HepG2 (cell line): Measurements from ENCODE around the gene CACNG8. TPM values are rescaled to one million over a fixed set of nuclear protein-coding genes. Genes with fewer than 3 reads are reported as not detected.

Source experiments
- microRNA counts: library from miRNA; unstranded; fragments of <30 nt; microRNA quantifications from one replicate; lab custom pipeline; 2015
- polyA plus RNA-seq, 8 experiments: library from polyadenylated mRNA; depleted of rRNA in 3 of 8; stranded (reverse) in 7 of 8; unstranded in 1 of 8; fragments of >200 nt; fragmentation: Illumina TruSeq in 4 of 8; extraction: Trizol in 4 of 8; gene quantifications; 2 replicates each; pipeline versions ENCODE4 v1.2.1 to v1.2.3, GENCODE V29; 2011 to 2016; ENCODE audit warnings: low read depth in 4 of 8, missing spikeins in 1 of 8, mixed read lengths in 1 of 8; ENCODE audit not compliant: insufficient read depth in 1 of 8
- small RNA-seq, 3 experiments: library from RNA; depleted of rRNA; stranded (forward); fragments of <200 nt; gene quantifications; one replicate each; pipeline ENCODE3, GENCODE V24; 2012; ENCODE audit warnings: low read depth in 2 of 3, low replicate concordance in 1 of 3; ENCODE audit not compliant: insufficient read length in 3 of 3, insufficient read depth in 2 of 3
- total RNA-seq, 5 experiments: library from RNA; depleted of rRNA; stranded (reverse); fragments of >200 nt; fragmentation: Illumina TruSeq; extraction: Trizol; gene quantifications; 2 replicates each; pipeline ENCODE4 v1.2.3, GENCODE V29; 2016; ENCODE audit warnings: low read depth in 1 of 5

Gene CACNG8
- total and polyA plus RNA-seq, 2 of the 13 experiments (the other 11 are each of a cell fraction or from before 2014, with no cell fraction given), result not detected

MicroRNAs encoded within 50 kb of the gene (microRNA counts, 767-probe panel; counts per million panel counts)
- microRNA hsa-miR-935 (lab: Ali Mortazavi, UCI), result not detected

Small RNAs within 50 kb of the gene (small RNA-seq; reads per million reads assigned to genes)
- 0 reads per million in 3 experiments for gene AC012314.20

Other genes with a start within 250 kb of the CACNG8 start
- 0.10 and 0.15 TPM in 2 replicates for gene NLRP12, start 138.6 kb upstream of the CACNG8 start, total RNA-seq (2016; rRNA removed; fragmentation: Illumina TruSeq; extraction: Trizol)
- gene NLRP12, start 138.6 kb upstream of the CACNG8 start, polyA plus RNA-seq (2011; rRNA removed), result 0.20 and 0.21 TPM in 2 replicates
- gene MYADM, start 95.1 kb upstream of the CACNG8 start, total RNA-seq (2016; rRNA removed; fragmentation: Illumina TruSeq; extraction: Trizol), result 12.4 and 19.9 TPM in 2 replicates
- gene MYADM, start 95.1 kb upstream of the CACNG8 start, polyA plus RNA-seq (2011; rRNA removed), result 38.1 and 51.6 TPM in 2 replicates
- 0.02 TPM in 1 of 2 replicates, not detected in the other for gene PRKCG, start 80.7 kb upstream of the CACNG8 start, total RNA-seq (2016; rRNA removed; fragmentation: Illumina TruSeq; extraction: Trizol)
- 0.03 and 0.04 TPM in 2 replicates for gene PRKCG, start 80.7 kb upstream of the CACNG8 start, polyA plus RNA-seq (2011; rRNA removed)
- not detected in 2 replicates for gene CACNG7, start 53.7 kb upstream of the CACNG8 start, total RNA-seq (2016; rRNA removed; fragmentation: Illumina TruSeq; extraction: Trizol)
- gene CACNG7, start 53.7 kb upstream of the CACNG8 start, polyA plus RNA-seq (2011; rRNA removed), result not detected in 2 replicates
- not detected in 2 replicates for gene CACNG6, start 28.7 kb downstream of the CACNG8 start, total RNA-seq (2016; rRNA removed; fragmentation: Illumina TruSeq; extraction: Trizol)
- not detected in 2 replicates for gene CACNG6, start 28.7 kb downstream of the CACNG8 start, polyA plus RNA-seq (2011; rRNA removed)
- not detected in 2 replicates for gene VSTM1, start 101.0 kb downstream of the CACNG8 start, total RNA-seq (2016; rRNA removed; fragmentation: Illumina TruSeq; extraction: Trizol)
- not detected in 2 replicates for gene VSTM1, start 101.0 kb downstream of the CACNG8 start, polyA plus RNA-seq (2011; rRNA removed)
- not detected in 2 replicates for gene TARM1, start 118.4 kb downstream of the CACNG8 start, total RNA-seq (2016; rRNA removed; fragmentation: Illumina TruSeq; extraction: Trizol)
- gene TARM1, start 118.4 kb downstream of the CACNG8 start, polyA plus RNA-seq (2011; rRNA removed), result not detected in 2 replicates
- not detected in 2 replicates for gene OSCAR, start 137.9 kb downstream of the CACNG8 start, total RNA-seq (2016; rRNA removed; fragmentation: Illumina TruSeq; extraction: Trizol)
- 1.9 and 2.8 TPM in 2 replicates for gene OSCAR, start 137.9 kb downstream of the CACNG8 start, polyA plus RNA-seq (2011; rRNA removed)
- 70.9 and 75.4 TPM in 2 replicates for gene NDUFA3, start 139.9 kb downstream of the CACNG8 start, total RNA-seq (2016; rRNA removed; fragmentation: Illumina TruSeq; extraction: Trizol)
- gene NDUFA3, start 139.9 kb downstream of the CACNG8 start, polyA plus RNA-seq (2011; rRNA removed), result 31.6 and 33.7 TPM in 2 replicates
- gene TFPT, start 152.7 kb downstream of the CACNG8 start, total RNA-seq (2016; rRNA removed; fragmentation: Illumina TruSeq; extraction: Trizol), result 10.7 and 13.5 TPM in 2 replicates
- 8.4 and 8.6 TPM in 2 replicates for gene TFPT, start 152.7 kb downstream of the CACNG8 start, polyA plus RNA-seq (2011; rRNA removed)
- 63.8 and 68.9 TPM in 2 replicates for gene PRPF31, start 152.8 kb downstream of the CACNG8 start, total RNA-seq (2016; rRNA removed; fragmentation: Illumina TruSeq; extraction: Trizol)
- gene PRPF31, start 152.8 kb downstream of the CACNG8 start, polyA plus RNA-seq (2011; rRNA removed), result 23.8 and 29.5 TPM in 2 replicates
- gene CNOT3, start 174.8 kb downstream of the CACNG8 start, total RNA-seq (2016; rRNA removed; fragmentation: Illumina TruSeq; extraction: Trizol), result 5.8 and 7.6 TPM in 2 replicates
- 4.3 and 4.9 TPM in 2 replicates for gene CNOT3, start 174.8 kb downstream of the CACNG8 start, polyA plus RNA-seq (2011; rRNA removed)
- 3.8 and 4.0 TPM in 2 replicates for gene LENG1, start 196.8 kb downstream of the CACNG8 start, total RNA-seq (2016; rRNA removed; fragmentation: Illumina TruSeq; extraction: Trizol)
- gene LENG1, start 196.8 kb downstream of the CACNG8 start, polyA plus RNA-seq (2011; rRNA removed), result 1.8 and 2.0 TPM in 2 replicates
- 0.24 TPM in 1 of 2 replicates, not detected in the other for gene TMC4, start 210.2 kb downstream of the CACNG8 start, total RNA-seq (2016; rRNA removed; fragmentation: Illumina TruSeq; extraction: Trizol)
- 0.13 and 0.35 TPM in 2 replicates for gene TMC4, start 210.2 kb downstream of the CACNG8 start, polyA plus RNA-seq (2011; rRNA removed)
- gene MBOAT7, start 226.6 kb downstream of the CACNG8 start, total RNA-seq (2016; rRNA removed; fragmentation: Illumina TruSeq; extraction: Trizol), result 9.0 and 22.2 TPM in 2 replicates
- 25.5 and 42.2 TPM in 2 replicates for gene MBOAT7, start 226.6 kb downstream of the CACNG8 start, polyA plus RNA-seq (2011; rRNA removed)
- 64.8 and 65.4 TPM in 2 replicates for gene TSEN34, start 228.4 kb downstream of the CACNG8 start, total RNA-seq (2016; rRNA removed; fragmentation: Illumina TruSeq; extraction: Trizol)
- gene TSEN34, start 228.4 kb downstream of the CACNG8 start, polyA plus RNA-seq (2011; rRNA removed), result 55.1 and 62.6 TPM in 2 replicates
- 1,411 and 1,450 TPM in 2 replicates for gene RPS9, start 237.9 kb downstream of the CACNG8 start, total RNA-seq (2016; rRNA removed; fragmentation: Illumina TruSeq; extraction: Trizol)
- gene RPS9, start 237.9 kb downstream of the CACNG8 start, polyA plus RNA-seq (2011; rRNA removed), result 2,903 and 3,161 TPM in 2 replicates